ENCODE results near the gene CALML3. TPM values are rescaled to one million over a fixed set of nuclear protein-coding genes. Genes with fewer than 3 reads are reported as not detected.

CALML3 gene
- total RNA-seq, 1 donor from 2014 or later = not detected

- no peaks in the 10 kb centered on the region for H3K27me3 Mint-ChIP-seq
- H3K27ac Mint-ChIP-seq = no peak overlapping the region
- H3K9me3 Mint-ChIP-seq = no peaks in the 10 kb centered on the region
- TF ChIP-seq CTCF (conservative IDR thresholded peaks at IDR 0.05) = no peak
- H3K4me1 Mint-ChIP-seq (ENCODE audit: unreplicated experiment) = peaks cover 13% of the 10 kb centered on the region
- no peaks in the 10 kb centered on the region for H3K36me3 Mint-ChIP-seq
- DNase-seq (ENCODE audit: extremely low spot score, unreplicated experiment) = no peak
- no peak overlapping the region for H3K4me3 Mint-ChIP-seq
Observed at GRCh38 chr10:5478694-5479305, 46.0 kb upstream of the CALML3 start.

GRCh38 chr10:5479481-5480161 lies 45.1 kb upstream of the CALML3 start:
- Mint-ChIP-seq H3K9me3 (no peaks in the 10 kb centered on the region), H3K36me3 (no peaks in the 10 kb centered on the region), H3K27ac (no peak overlapping the region), H3K4me1 (ENCODE audit: unreplicated experiment) (peaks cover 13% of the 10 kb centered on the region), H3K4me3 (no peak overlapping the region), H3K27me3 (no peaks in the 10 kb centered on the region)
- TF ChIP-seq CTCF (conservative IDR thresholded peaks at IDR 0.05) = no peak
- no peak for DNase-seq (ENCODE audit: extremely low spot score, unreplicated experiment)

GRCh38 chr10:5480162-5480941 lies 44.4 kb upstream of the CALML3 start:
- Mint-ChIP-seq H3K36me3 (no peaks in the 10 kb centered on the region), H3K27me3 (no peaks in the 10 kb centered on the region), H3K4me3 (no peak overlapping the region), H3K9me3 (no peaks in the 10 kb centered on the region), H3K27ac (no peak overlapping the region), H3K4me1 (ENCODE audit: unreplicated experiment) (peaks cover 13% of the 10 kb centered on the region)
- DNase-seq (ENCODE audit: extremely low spot score, unreplicated experiment) = no peak
- no peak for TF ChIP-seq CTCF (conservative IDR thresholded peaks at IDR 0.05)

GRCh38 chr10:5481121-5481520 lies 43.6 kb upstream of the CALML3 start:
- Mint-ChIP-seq H3K27me3 (no peaks in the 10 kb centered on the region), H3K4me1 (ENCODE audit: unreplicated experiment) (peaks cover 13% of the 10 kb centered on the region), H3K36me3 (no peaks in the 10 kb centered on the region), H3K27ac (no peak overlapping the region), H3K9me3 (no peaks in the 10 kb centered on the region), H3K4me3 (no peak overlapping the region)
- no peak for TF ChIP-seq CTCF (conservative IDR thresholded peaks at IDR 0.05)
- DNase-seq (ENCODE audit: extremely low spot score, unreplicated experiment) = no peak

GRCh38 chr10:5482016-5482415 lies 42.7 kb upstream of the CALML3 start:
- H3K9me3 Mint-ChIP-seq = no peaks in the 10 kb centered on the region
- no peak overlapping the region for H3K27ac Mint-ChIP-seq
- peaks cover 16% of the 10 kb centered on the region for H3K4me1 Mint-ChIP-seq (ENCODE audit: unreplicated experiment)
- no peaks in the 10 kb centered on the region for H3K36me3 Mint-ChIP-seq
- H3K4me3 Mint-ChIP-seq = no peak overlapping the region
- DNase-seq (ENCODE audit: extremely low spot score, unreplicated experiment) = no peak
- no peaks in the 10 kb centered on the region for H3K27me3 Mint-ChIP-seq
- no peak for TF ChIP-seq CTCF (conservative IDR thresholded peaks at IDR 0.05)
